HFFc6 (cell line): ENCODE measurements around the gene SCGN. TPM values are rescaled to one million over a fixed set of nuclear protein-coding genes. Genes with fewer than 3 reads are reported as not detected.

Experiments
- DNase-seq: peaks from one replicate; pipeline ENCODE4 v3.0.0-alpha.2; 2018
- H3K27ac Mint-ChIP-seq: 2 replicates; pipeline ENCODE4 v1.8.0; 2020; ENCODE audit warnings: mild to moderate bottlenecking, mixed read lengths
- H3K27me3 Mint-ChIP-seq: 2 replicates; pipeline ENCODE4 v1.8.0; 2021; ENCODE audit warnings: mild to moderate bottlenecking, moderate library complexity, mixed read lengths; ENCODE audit not compliant: insufficient read depth
- H3K36me3 Mint-ChIP-seq: 2 replicates; pipeline ENCODE4 v1.8.0; 2021; ENCODE audit warnings: low read depth, mixed read lengths
- H3K4me1 Mint-ChIP-seq: 2 replicates; pipeline ENCODE4 v1.8.0; 2020; ENCODE audit warnings: low read depth, mixed read lengths
- H3K4me3 Mint-ChIP-seq: 2 replicates; pipeline ENCODE4 v1.8.0; 2020; ENCODE audit warnings: mild to moderate bottlenecking, moderate library complexity, mixed read lengths
- H3K9me3 Mint-ChIP-seq: 2 replicates; pipeline ENCODE4 v1.8.0; 2020; ENCODE audit warnings: mild to moderate bottlenecking, mixed read lengths
- CTCF ChIP-seq: fragments of 200-600 bp; sonication (generic); IDR thresholded peaks from 2 replicates; pipeline ENCODE4 v1.5.0; 2021; ENCODE audit warnings: antibody characterized with exemption, mild to moderate bottlenecking
- total RNA-seq, 6 experiments: library from RNA; stranded (reverse); fragmentation: NEBNext Ultra II Directional; extraction: Animal tissue kit (Norgen Biotek cat#: 25700); gene quantifications; 2 replicates in 1 of 6; 3 replicates in 5 of 6; pipeline ENCODE4 v1.2.3, GENCODE V29; 2021

SCGN gene
- total RNA-seq, 6 experiments from 2014 or later, result not detected

GRCh38 chr6:25639653-25640052 lies 12.4 kb upstream of the SCGN start:
- Mint-ChIP-seq H3K27ac (no peak overlapping the region), H3K4me3 (no peak overlapping the region), H3K4me1 (no peaks in the 10 kb centered on the region), H3K27me3 (peaks cover 11% of the 10 kb centered on the region), H3K9me3 (no peaks in the 10 kb centered on the region), H3K36me3 (no peaks in the 10 kb centered on the region)
- no peak for DNase-seq
- TF ChIP-seq CTCF, result no peak

- Mint-ChIP-seq H3K36me3 (no peaks in the 10 kb centered on the region), H3K27me3 (peaks cover 9% of the 10 kb centered on the region), H3K9me3 (no peaks in the 10 kb centered on the region), H3K27ac (no peak overlapping the region), H3K4me1 (no peaks in the 10 kb centered on the region), H3K4me3 (no peak overlapping the region)
- no peak for DNase-seq
- no peak for TF ChIP-seq CTCF
Observed at GRCh38 chr6:25640446-25640845, 11.6 kb upstream of the SCGN start.

GRCh38 chr6:25640891-25641290 lies 11.1 kb upstream of the SCGN start:
- Mint-ChIP-seq H3K27me3 (peaks cover 9% of the 10 kb centered on the region), H3K9me3 (no peaks in the 10 kb centered on the region), H3K27ac (no peak overlapping the region), H3K36me3 (no peaks in the 10 kb centered on the region), H3K4me3 (no peak overlapping the region), H3K4me1 (no peaks in the 10 kb centered on the region)
- no peak for TF ChIP-seq CTCF
- no peak for DNase-seq

GRCh38 chr6:25641377-25641776 lies 10.6 kb upstream of the SCGN start:
- Mint-ChIP-seq H3K36me3 (no peaks in the 10 kb centered on the region), H3K4me1 (no peaks in the 10 kb centered on the region), H3K27ac (no peak overlapping the region), H3K4me3 (no peak overlapping the region), H3K27me3 (peaks cover 9% of the 10 kb centered on the region), H3K9me3 (no peaks in the 10 kb centered on the region)
- TF ChIP-seq CTCF, result no peak
- no peak for DNase-seq

- no peak overlapping the region for H3K4me3 Mint-ChIP-seq
- H3K4me1 Mint-ChIP-seq, result no peaks in the 10 kb centered on the region
- no peak overlapping the region for H3K27ac Mint-ChIP-seq
- no peak for DNase-seq
- TF ChIP-seq CTCF, result no peak
- H3K27me3 Mint-ChIP-seq, result peaks cover 9% of the 10 kb centered on the region
- no peaks in the 10 kb centered on the region for H3K36me3 Mint-ChIP-seq
- no peaks in the 10 kb centered on the region for H3K9me3 Mint-ChIP-seq
Observed at GRCh38 chr6:25641940-25642666, 9.9 kb upstream of the SCGN start.
